SK-N-SH (cell line): ENCODE measurements around the gene PAPOLA.

Source experiments
- EZH2phosphoT487 ChIP-seq: fragments of 200-600 bp; sonication (generic); IDR thresholded peaks from 2 replicates; pipeline ENCODE4 v1.6.1; 2017; ENCODE audit warnings: low read depth, mixed run types, mild to moderate bottlenecking, antibody characterized with exemption, moderate library complexity, borderline replicate concordance
- FOXM1 ChIP-seq: IDR thresholded peaks from 2 replicates; pipeline ENCODE4 v1.4.0; 2012; ENCODE audit warnings: low read depth, mild to moderate bottlenecking
- GATA2 ChIP-seq: sonication (generic); formaldehyde crosslinking; IDR thresholded peaks from 2 replicates; pipeline ENCODE4 v1.5.0; 2020; ENCODE audit warnings: mild to moderate bottlenecking, missing genetic modification reagents
- POLR2AphosphoS5 ChIP-seq: IDR thresholded peaks from 2 replicates; pipeline ENCODE4 v1.6.1; 2012; ENCODE audit warnings: low read depth, low read length
- TAF1 ChIP-seq: IDR thresholded peaks from 2 replicates; pipeline ENCODE4 v1.6.1; 2012; ENCODE audit warnings: low read depth, mild to moderate bottlenecking, low read length, moderate library complexity, borderline replicate concordance
- TF ChIP-seq, protein P1 (sequence below): fragments of 200-600 bp; sonication (generic); IDR thresholded peaks from 2 replicates; pipeline ENCODE4 v1.6.1; 2017; ENCODE audit warnings: antibody characterized with exemption, mild to moderate bottlenecking, moderate library complexity
- TF ChIP-seq, protein P2 (sequence below): fragments of 150-350 bp; IDR thresholded peaks from 2 replicates; pipeline ENCODE4 v1.6.1; 2016; ENCODE audit warnings: mild to moderate bottlenecking, low read depth, low read length
- TF ChIP-seq, protein P3 (sequence below): IDR thresholded peaks from 2 replicates; pipeline ENCODE4 v1.6.1; 2012; ENCODE audit warnings: mild to moderate bottlenecking, low read depth, low read length, moderate library complexity
- TF ChIP-seq, protein P4 (sequence below): IDR thresholded peaks from 2 replicates; pipeline ENCODE4; 2012

DNA sequence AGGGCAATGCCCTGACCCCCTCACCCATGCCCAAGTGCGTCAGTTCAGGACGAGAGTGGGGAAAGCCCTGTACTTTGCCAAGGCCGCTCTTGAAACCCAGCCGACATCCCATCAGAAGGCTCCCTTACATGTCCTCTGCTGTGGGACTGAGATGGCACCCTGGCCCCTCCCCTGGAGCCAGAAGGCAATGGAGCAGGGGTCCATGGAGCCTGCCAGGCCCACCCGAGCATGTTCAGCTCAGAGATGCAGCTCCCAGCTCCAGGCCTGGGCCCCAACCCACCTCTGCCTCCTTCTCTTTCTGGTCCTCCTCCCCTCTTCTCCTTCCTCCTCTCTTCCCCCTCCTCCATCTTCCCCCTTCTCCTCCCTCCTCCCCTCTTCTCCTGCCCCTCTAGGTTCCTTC is 95.5 kb downstream of the PAPOLA start:
- TF ChIP-seq, protein P1, sequence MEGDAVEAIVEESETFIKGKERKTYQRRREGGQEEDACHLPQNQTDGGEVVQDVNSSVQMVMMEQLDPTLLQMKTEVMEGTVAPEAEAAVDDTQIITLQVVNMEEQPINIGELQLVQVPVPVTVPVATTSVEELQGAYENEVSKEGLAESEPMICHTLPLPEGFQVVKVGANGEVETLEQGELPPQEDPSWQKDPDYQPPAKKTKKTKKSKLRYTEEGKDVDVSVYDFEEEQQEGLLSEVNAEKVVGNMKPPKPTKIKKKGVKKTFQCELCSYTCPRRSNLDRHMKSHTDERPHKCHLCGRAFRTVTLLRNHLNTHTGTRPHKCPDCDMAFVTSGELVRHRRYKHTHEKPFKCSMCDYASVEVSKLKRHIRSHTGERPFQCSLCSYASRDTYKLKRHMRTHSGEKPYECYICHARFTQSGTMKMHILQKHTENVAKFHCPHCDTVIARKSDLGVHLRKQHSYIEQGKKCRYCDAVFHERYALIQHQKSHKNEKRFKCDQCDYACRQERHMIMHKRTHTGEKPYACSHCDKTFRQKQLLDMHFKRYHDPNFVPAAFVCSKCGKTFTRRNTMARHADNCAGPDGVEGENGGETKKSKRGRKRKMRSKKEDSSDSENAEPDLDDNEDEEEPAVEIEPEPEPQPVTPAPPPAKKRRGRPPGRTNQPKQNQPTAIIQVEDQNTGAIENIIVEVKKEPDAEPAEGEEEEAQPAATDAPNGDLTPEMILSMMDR, result no peak
- TF ChIP-seq FOXM1, result no peak
- no peak for TF ChIP-seq POLR2AphosphoS5
- TF ChIP-seq, protein P2, sequence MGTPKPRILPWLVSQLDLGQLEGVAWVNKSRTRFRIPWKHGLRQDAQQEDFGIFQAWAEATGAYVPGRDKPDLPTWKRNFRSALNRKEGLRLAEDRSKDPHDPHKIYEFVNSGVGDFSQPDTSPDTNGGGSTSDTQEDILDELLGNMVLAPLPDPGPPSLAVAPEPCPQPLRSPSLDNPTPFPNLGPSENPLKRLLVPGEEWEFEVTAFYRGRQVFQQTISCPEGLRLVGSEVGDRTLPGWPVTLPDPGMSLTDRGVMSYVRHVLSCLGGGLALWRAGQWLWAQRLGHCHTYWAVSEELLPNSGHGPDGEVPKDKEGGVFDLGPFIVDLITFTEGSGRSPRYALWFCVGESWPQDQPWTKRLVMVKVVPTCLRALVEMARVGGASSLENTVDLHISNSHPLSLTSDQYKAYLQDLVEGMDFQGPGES, result no peak
- TF ChIP-seq, protein P3, sequence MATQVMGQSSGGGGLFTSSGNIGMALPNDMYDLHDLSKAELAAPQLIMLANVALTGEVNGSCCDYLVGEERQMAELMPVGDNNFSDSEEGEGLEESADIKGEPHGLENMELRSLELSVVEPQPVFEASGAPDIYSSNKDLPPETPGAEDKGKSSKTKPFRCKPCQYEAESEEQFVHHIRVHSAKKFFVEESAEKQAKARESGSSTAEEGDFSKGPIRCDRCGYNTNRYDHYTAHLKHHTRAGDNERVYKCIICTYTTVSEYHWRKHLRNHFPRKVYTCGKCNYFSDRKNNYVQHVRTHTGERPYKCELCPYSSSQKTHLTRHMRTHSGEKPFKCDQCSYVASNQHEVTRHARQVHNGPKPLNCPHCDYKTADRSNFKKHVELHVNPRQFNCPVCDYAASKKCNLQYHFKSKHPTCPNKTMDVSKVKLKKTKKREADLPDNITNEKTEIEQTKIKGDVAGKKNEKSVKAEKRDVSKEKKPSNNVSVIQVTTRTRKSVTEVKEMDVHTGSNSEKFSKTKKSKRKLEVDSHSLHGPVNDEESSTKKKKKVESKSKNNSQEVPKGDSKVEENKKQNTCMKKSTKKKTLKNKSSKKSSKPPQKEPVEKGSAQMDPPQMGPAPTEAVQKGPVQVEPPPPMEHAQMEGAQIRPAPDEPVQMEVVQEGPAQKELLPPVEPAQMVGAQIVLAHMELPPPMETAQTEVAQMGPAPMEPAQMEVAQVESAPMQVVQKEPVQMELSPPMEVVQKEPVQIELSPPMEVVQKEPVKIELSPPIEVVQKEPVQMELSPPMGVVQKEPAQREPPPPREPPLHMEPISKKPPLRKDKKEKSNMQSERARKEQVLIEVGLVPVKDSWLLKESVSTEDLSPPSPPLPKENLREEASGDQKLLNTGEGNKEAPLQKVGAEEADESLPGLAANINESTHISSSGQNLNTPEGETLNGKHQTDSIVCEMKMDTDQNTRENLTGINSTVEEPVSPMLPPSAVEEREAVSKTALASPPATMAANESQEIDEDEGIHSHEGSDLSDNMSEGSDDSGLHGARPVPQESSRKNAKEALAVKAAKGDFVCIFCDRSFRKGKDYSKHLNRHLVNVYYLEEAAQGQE, result no peak
- no peak for TF ChIP-seq EZH2phosphoT487
- no peak for TF ChIP-seq TAF1
- no peak for TF ChIP-seq GATA2 (CRISPR knock-in tag)
- TF ChIP-seq, protein P4, sequence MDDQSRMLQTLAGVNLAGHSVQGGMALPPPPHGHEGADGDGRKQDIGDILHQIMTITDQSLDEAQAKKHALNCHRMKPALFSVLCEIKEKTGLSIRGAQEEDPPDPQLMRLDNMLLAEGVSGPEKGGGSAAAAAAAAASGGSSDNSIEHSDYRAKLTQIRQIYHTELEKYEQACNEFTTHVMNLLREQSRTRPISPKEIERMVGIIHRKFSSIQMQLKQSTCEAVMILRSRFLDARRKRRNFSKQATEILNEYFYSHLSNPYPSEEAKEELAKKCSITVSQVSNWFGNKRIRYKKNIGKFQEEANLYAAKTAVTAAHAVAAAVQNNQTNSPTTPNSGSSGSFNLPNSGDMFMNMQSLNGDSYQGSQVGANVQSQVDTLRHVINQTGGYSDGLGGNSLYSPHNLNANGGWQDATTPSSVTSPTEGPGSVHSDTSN, result no peak
